KMS-11 (cell line): ENCODE measurements around the gene PGGHG.
A peak's percentile ranks its signal among the peaks of the same experiment; 100 is the strongest.
"Not testable (repeated sequence)": the region's sequence is repeated elsewhere in the genome, so short reads cannot be mapped to it uniquely, and the experiment has no call there.

Source experiments
- H2AFZ ChIP-seq: fragments of 200-600 bp; sonication (generic); 2 replicates; pipeline ENCODE4 v1.6.1; 2016; ENCODE audit warnings: antibody characterized with exemption, mixed run types, low read depth
- H3K27ac ChIP-seq: fragments of 200-600 bp; sonication (generic); 2 replicates; pipeline ENCODE4 v1.6.1; 2016; ENCODE audit warnings: mild to moderate bottlenecking, mixed run types
- H3K27me3 ChIP-seq: fragments of 200-600 bp; sonication (generic); 2 replicates; pipeline ENCODE4 v1.6.1; 2017; ENCODE audit warnings: mild to moderate bottlenecking, low read depth, mixed run types, moderate library complexity; ENCODE audit not compliant: insufficient read depth
- H3K36me3 ChIP-seq: fragments of 200-600 bp; sonication (generic); 2 replicates; pipeline ENCODE4 v1.6.1; 2017; ENCODE audit warnings: mild to moderate bottlenecking, mixed run types; ENCODE audit not compliant: insufficient read depth
- H3K4me1 ChIP-seq: fragments of 200-600 bp; sonication (generic); 2 replicates; pipeline ENCODE4 v1.6.1; 2016; ENCODE audit warnings: mild to moderate bottlenecking, low read depth, mixed run types; ENCODE audit not compliant: poor library complexity, severe bottlenecking
- H3K4me2 ChIP-seq: fragments of 200-600 bp; sonication (generic); 2 replicates; pipeline ENCODE4 v1.7.0; 2016; ENCODE audit warnings: mild to moderate bottlenecking, mixed run types
- H3K4me3 ChIP-seq: fragments of 200-600 bp; sonication (generic); IDR thresholded peaks from 2 replicates; pipeline ENCODE4 v1.6.1; 2017; ENCODE audit warnings: low read depth, low read length, mixed read lengths; ENCODE audit not compliant: insufficient read depth
- H3K79me2 ChIP-seq: fragments of 200-600 bp; sonication (generic); 2 replicates; pipeline ENCODE4 v1.6.1; 2016; ENCODE audit warnings: low read depth, mixed run types; ENCODE audit not compliant: insufficient read depth
- H3K9ac ChIP-seq: fragments of 200-600 bp; sonication (generic); 2 replicates; pipeline ENCODE4 v1.6.1; 2016; ENCODE audit warnings: mild to moderate bottlenecking, mixed run types
- H4K20me1 ChIP-seq: fragments of 200-600 bp; sonication (generic); 2 replicates; pipeline ENCODE4 v1.6.1; 2016; ENCODE audit warnings: mild to moderate bottlenecking, mixed run types; ENCODE audit not compliant: insufficient read depth
- CTCF ChIP-seq: fragments of 200-600 bp; sonication (generic); conservative IDR thresholded peaks from 2 replicates; pipeline ENCODE4 v1.6.1; 2017; ENCODE audit warnings: low read depth, mild to moderate bottlenecking, antibody characterized with exemption, low read length, moderate library complexity, mixed read lengths

PGGHG gene

GRCh38 chr11:261624-262023 is 27.3 kb upstream of the PGGHG start:
- H3K4me1 ChIP-seq, result peaks cover 14% of the 10 kb centered on the region
- H3K27me3 ChIP-seq, result no peaks in the 10 kb centered on the region
- H3K27ac ChIP-seq, result no peak overlapping the region
- H3K36me3 ChIP-seq, result no peaks in the 10 kb centered on the region
- TF ChIP-seq CTCF, result no peak
- no peaks in the 10 kb centered on the region for H3K79me2 ChIP-seq
- no peak overlapping the region for H3K4me2 ChIP-seq
- no peaks in the 10 kb centered on the region for H4K20me1 ChIP-seq
- no peak overlapping the region for H2AFZ ChIP-seq
- no peak overlapping the region for H3K9ac ChIP-seq
- no peak overlapping the region for H3K4me3 ChIP-seq

- Histone ChIP-seq H3K27me3 (no peaks in the 10 kb centered on the region), H3K36me3 (no peaks in the 10 kb centered on the region), H3K4me1 (peaks cover 36% of the 10 kb centered on the region), H2AFZ (0 out of 2 replicates have a peak overlapping the region, but pooled peaks have one; percentile 25), H3K27ac (no peak overlapping the region), H3K4me2 (peak overlapping the region; percentile 55), H3K79me2 (0 out of 2 replicates have a peak, but pooled peaks cover 9% of the 10 kb centered on the region), H4K20me1 (no peaks in the 10 kb centered on the region), H3K9ac (no peak overlapping the region), H3K4me3 (no peak overlapping the region)
- no peak for TF ChIP-seq CTCF
Measured at GRCh38 chr11:266676-267439, 22.1 kb upstream of the PGGHG start.

- Histone ChIP-seq H3K27ac (peak overlapping the region; percentile 97), H3K79me2 (0 out of 2 replicates have a peak, but pooled peaks cover 9% of the 10 kb centered on the region), H4K20me1 (no peaks in the 10 kb centered on the region), H3K4me3 (no peak overlapping the region), H3K9ac (peak overlapping the region; percentile 85), H2AFZ (peak overlapping the region; percentile 15; the same call in 1 of the 2 replicates), H3K27me3 (no peaks in the 10 kb centered on the region), H3K4me2 (peak overlapping the region; percentile 100), H3K4me1 (peaks cover 36% of the 10 kb centered on the region), H3K36me3 (no peaks in the 10 kb centered on the region)
- no peak for TF ChIP-seq CTCF
Measured at GRCh38 chr11:267491-267994, 21.4 kb upstream of the PGGHG start.

- H3K36me3 ChIP-seq, H3K27me3 ChIP-seq, H4K20me1 ChIP-seq, H3K4me3 ChIP-seq, H3K79me2 ChIP-seq: not testable (repeated sequence)
- Histone ChIP-seq H3K4me1 (peaks cover 35% of the 10 kb centered on the region), H3K4me2 (peak overlapping the region; percentile 100), H2AFZ (peak overlapping the region; percentile 15), H3K9ac (peak overlapping the region; percentile 85), H3K27ac (peak overlapping the region; percentile 97)
Measured at GRCh38 chr11:268716-269145, 20.2 kb upstream of the PGGHG start.
